Cardiac muscle cell (in vitro differentiated cells and primary cell): ENCODE measurements around the gene ZNF280C. TPM values are rescaled to one million over a fixed set of nuclear protein-coding genes. Genes with fewer than 3 reads are reported as not detected.

Experiments
- DNase-seq, 2 donors: peaks; one replicate each; pipeline versions ENCODE4 v3.0.0 to v3.0.0-alpha.2; 2010 to 2017; ENCODE audit warnings: low read depth in 1 of 2, low spot score in 1 of 2
- H3K27ac ChIP-seq: fragments of 200-600 bp; sonication (generic); 2 replicates; pipeline ENCODE4 v1.5.1; 2016
- H3K27me3 ChIP-seq: fragments of 200-600 bp; sonication (generic); 2 replicates; pipeline ENCODE4 v1.6.0; 2016; ENCODE audit warnings: control low read depth
- H3K36me3 ChIP-seq: fragments of 200-600 bp; sonication (generic); 2 replicates; pipeline ENCODE4 v1.5.1; 2016; ENCODE audit warnings: control low read depth
- H3K4me1 ChIP-seq: fragments of 200-600 bp; sonication (generic); 2 replicates; pipeline ENCODE4 v1.8.1; 2017; ENCODE audit warnings: low read depth, mild to moderate bottlenecking, mixed run types
- H3K4me3 ChIP-seq: fragments of 200-600 bp; sonication (generic); 2 replicates; pipeline ENCODE4 v1.5.1; 2016; ENCODE audit warnings: mild to moderate bottlenecking
- H3K9me3 ChIP-seq: fragments of 200-600 bp; sonication (generic); 2 replicates; pipeline ENCODE4 v1.5.1; 2017; ENCODE audit warnings: low read depth, mild to moderate bottlenecking, control low read depth
- polyA plus RNA-seq: library from polyadenylated mRNA; unstranded; fragments of >200 nt; fragmentation: Nextera tagmentation; extraction: Ambion mirVana; gene quantifications from 2 replicates; pipeline ENCODE4 v1.2.1, GENCODE V29; 2016
- total RNA-seq: library from RNA; depleted of rRNA; stranded (reverse); fragments of >200 nt; gene quantifications from 2 replicates; pipeline ENCODE4 v1.2.3, GENCODE V29; 2016
- TF ChIP-seq, protein P1 (sequence below): IDR thresholded peaks from 2 replicates; pipeline ENCODE4 v1.5.1; 2012; ENCODE audit warnings: low read depth, mild to moderate bottlenecking, low read length

Gene ZNF280C
- total and polyA plus RNA-seq, 2 experiments from 2014 or later: 3.1 to 6.8 TPM

DNA sequence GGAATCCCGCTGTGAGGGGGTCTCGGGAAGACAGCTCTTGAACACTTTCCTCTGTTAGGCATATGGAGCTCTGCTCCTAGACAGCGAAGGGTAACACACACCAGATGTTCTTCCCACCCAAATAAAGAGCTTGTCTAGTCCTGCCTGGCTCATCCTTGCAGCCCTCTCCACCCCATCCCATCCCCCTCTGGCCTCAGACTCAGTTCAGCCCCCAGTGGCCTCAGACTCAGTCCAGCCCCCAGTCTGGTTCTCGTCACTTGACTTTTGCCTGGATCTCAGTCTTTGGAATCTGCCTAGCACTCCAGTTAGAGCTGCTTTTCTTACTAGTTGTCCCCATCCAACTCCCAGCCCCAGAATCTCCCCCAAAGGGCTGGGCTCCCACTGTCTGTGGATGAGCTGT lies 82.0 kb downstream of the ZNF280C start:
- Histone ChIP-seq H3K4me3 (no peak overlapping the region), H3K4me1 (no peaks in the 10 kb centered on the region), H3K9me3 (no peaks in the 10 kb centered on the region), H3K27me3 (no peaks in the 10 kb centered on the region), H3K27ac (no peak overlapping the region), H3K36me3 (no peaks in the 10 kb centered on the region)
- TF ChIP-seq, protein P1, sequence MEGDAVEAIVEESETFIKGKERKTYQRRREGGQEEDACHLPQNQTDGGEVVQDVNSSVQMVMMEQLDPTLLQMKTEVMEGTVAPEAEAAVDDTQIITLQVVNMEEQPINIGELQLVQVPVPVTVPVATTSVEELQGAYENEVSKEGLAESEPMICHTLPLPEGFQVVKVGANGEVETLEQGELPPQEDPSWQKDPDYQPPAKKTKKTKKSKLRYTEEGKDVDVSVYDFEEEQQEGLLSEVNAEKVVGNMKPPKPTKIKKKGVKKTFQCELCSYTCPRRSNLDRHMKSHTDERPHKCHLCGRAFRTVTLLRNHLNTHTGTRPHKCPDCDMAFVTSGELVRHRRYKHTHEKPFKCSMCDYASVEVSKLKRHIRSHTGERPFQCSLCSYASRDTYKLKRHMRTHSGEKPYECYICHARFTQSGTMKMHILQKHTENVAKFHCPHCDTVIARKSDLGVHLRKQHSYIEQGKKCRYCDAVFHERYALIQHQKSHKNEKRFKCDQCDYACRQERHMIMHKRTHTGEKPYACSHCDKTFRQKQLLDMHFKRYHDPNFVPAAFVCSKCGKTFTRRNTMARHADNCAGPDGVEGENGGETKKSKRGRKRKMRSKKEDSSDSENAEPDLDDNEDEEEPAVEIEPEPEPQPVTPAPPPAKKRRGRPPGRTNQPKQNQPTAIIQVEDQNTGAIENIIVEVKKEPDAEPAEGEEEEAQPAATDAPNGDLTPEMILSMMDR: no peak
- DNase-seq: peak in 1 of 2 donors; percentile 14

DNA sequence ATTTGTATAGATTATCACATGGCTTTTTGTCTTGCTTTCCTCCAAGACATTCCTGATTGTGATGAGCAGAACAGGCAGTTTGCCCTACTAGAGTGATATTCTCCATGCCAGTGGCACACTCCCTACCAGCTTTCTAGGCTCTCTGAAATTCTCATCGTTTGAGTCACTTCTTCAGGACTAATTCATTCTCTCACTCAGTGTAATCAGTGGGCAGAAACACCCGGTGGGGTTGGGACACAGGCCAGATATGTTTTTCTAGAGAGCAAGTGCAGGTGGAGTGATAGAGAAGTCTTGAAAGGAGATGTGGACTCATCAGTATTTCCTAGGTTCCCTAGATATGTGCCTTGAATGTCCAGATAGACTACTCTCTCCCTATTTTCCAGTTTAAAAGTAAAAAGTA lies 83.8 kb downstream of the ZNF280C start:
- no peak overlapping the region for H3K4me3 ChIP-seq
- no peaks in the 10 kb centered on the region for H3K4me1 ChIP-seq
- H3K36me3 ChIP-seq: no peaks in the 10 kb centered on the region
- TF ChIP-seq, protein P1: no peak
- DNase-seq: no peak
- no peaks in the 10 kb centered on the region for H3K9me3 ChIP-seq
- H3K27ac ChIP-seq: no peak overlapping the region
- no peaks in the 10 kb centered on the region for H3K27me3 ChIP-seq

DNA sequence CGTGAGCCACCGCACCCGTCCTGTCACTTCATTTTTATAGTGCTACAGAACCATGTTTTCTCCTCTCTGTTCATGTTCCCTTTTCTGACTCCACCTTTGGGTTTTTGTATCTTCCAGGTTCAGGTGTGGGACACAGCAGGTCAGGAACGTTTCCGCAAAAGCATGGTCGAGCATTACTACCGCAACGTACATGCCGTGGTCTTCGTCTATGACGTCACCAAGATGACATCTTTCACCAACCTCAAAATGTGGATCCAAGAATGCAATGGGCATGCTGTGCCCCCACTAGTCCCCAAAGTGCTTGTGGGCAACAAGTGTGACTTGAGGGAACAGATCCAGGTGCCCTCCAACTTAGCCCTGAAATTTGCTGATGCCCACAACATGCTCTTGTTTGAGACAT lies 84.5 kb downstream of the ZNF280C start:
- no peaks in the 10 kb centered on the region for H3K27me3 ChIP-seq
- peaks cover 5% of the 10 kb centered on the region for H3K4me1 ChIP-seq
- no peak overlapping the region for H3K27ac ChIP-seq
- DNase-seq: no peak
- no peaks in the 10 kb centered on the region for H3K9me3 ChIP-seq
- H3K4me3 ChIP-seq: no peak overlapping the region
- H3K36me3 ChIP-seq: no peaks in the 10 kb centered on the region
- TF ChIP-seq, protein P1: no peak

DNA sequence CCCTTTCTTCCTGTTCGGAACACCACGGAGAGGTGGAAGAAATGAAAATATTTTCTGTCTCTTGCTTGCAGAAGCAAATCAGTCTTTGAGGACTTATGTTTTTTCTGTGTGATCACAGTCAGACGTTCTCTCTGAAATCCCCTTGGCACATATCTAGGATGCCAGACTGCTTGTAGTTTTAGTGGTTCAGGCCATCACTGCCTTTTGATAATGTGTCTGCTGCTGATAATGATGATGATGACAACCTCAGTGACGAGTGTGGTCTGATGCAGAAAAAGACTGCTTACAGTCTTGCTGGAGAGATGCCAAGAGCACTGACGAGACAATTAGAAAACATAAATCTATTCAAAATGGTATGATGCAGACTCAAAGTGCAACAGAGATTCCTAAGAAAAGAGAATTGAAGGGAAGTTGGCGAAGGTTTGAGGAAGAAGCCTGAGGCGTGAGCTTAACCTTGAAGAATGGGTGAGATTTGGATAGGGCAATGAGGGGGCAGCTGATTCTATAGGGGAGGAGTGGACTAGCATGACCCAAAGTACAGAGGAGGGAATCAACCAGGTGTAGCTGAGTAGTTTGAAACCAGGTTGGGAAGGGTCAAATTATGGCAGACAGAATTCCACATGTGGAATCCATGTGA lies 89.0 kb downstream of the ZNF280C start:
- peaks cover 7% of the 10 kb centered on the region for H3K4me1 ChIP-seq
- no peak overlapping the region for H3K27ac ChIP-seq
- H3K27me3 ChIP-seq: no peaks in the 10 kb centered on the region
- no peaks in the 10 kb centered on the region for H3K36me3 ChIP-seq
- no peaks in the 10 kb centered on the region for H3K9me3 ChIP-seq
- TF ChIP-seq, protein P1: no peak
- DNase-seq: peak in 1 of 2 donors; percentile 48
- H3K4me3 ChIP-seq: no peak overlapping the region

DNA sequence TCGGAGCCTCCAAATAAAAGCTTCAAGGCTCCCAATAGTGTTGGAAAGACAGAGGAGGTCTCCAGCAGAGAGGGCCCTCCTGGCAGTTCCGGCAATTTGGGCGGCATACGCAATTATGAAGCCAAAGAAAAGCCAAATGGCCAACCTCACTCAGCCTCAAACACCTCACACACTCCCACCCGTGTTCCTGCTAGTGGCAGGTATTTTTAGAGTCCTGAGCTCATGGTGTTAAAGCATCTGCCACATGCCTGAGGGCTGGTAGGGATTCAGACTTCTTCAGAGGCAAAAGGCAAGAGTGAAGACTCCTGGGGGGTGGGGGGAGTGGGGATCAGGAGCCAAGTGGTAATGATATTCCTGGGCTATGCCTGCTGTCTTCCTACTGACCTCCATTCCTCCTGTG lies 89.5 kb downstream of the ZNF280C start:
- H3K27ac ChIP-seq: no peak overlapping the region
- TF ChIP-seq, protein P1: no peak

More for the DNA sequence above, 89.5 kb downstream of the ZNF280C start:
- Histone ChIP-seq H3K4me3 (no peak overlapping the region), H3K9me3 (no peaks in the 10 kb centered on the region), H3K27me3 (no peaks in the 10 kb centered on the region), H3K36me3 (no peaks in the 10 kb centered on the region), H3K4me1 (peaks cover 7% of the 10 kb centered on the region)
- DNase-seq: no peak
